Adrenal gland (tissue), 12 donors: Measurements from ENCODE around the gene NUDT9. TPM values are rescaled to one million over a fixed set of nuclear protein-coding genes. Genes with fewer than 3 reads are reported as not detected.

ENCODE experiments used
- DNase-seq, 7 donors: peaks; one replicate each; pipeline ENCODE4 v3.0.0-alpha.2; 2019 to 2020
- H3K27ac ChIP-seq, 5 donors: fragments of 200-600 bp; sonication (generic) in 4 of 5; 1 replicate in 3 of 5; 2 replicates in 2 of 5; pipeline versions ENCODE4 v1.5.1 to v1.8.0; 2016 to 2020; ENCODE audit warnings: mild to moderate bottlenecking in 1 of 5
- H3K27me3 ChIP-seq: fragments of 200-600 bp; 2 replicates; pipeline ENCODE4 v1.8.0; 2021
- H3K36me3 ChIP-seq, 2 donors: fragments of 200-600 bp; replicated peaks in 1 of 2; 1 replicate in 1 of 2; 2 replicates in 1 of 2; pipeline versions ENCODE4 v1.5.1 to v1.8.0; 2018 to 2022
- H3K4me1 ChIP-seq, 2 donors: fragments of 200-600 bp; replicated peaks in 1 of 2; 1 replicate in 1 of 2; 2 replicates in 1 of 2; pipeline versions ENCODE4 v1.5.1 to v1.8.0; 2018 to 2021
- H3K4me3 ChIP-seq, 4 donors: fragments of 200-600 bp; sonication (generic) in 3 of 4; one replicate each; pipeline ENCODE4 v1.5.1; 2016 to 2018
- H3K9me3 ChIP-seq, 3 donors: fragments of 200-600 bp; sonication (generic) in 1 of 3; replicated peaks in 1 of 3; 1 replicate in 2 of 3; 2 replicates in 1 of 3; pipeline versions ENCODE4 v1.5.1 to v1.8.0; 2016 to 2021
- CTCF ChIP-seq, 6 experiments: fragments of 450-650 bp in 4 of 6; fragments of 200-600 bp in 2 of 6; sonication (generic) in 1 of 6; IDR thresholded peaks; 1 replicate in 5 of 6; 2 replicates in 1 of 6; pipeline versions ENCODE4 v1.5.1 to v1.8.0; 2016 to 2021; ENCODE audit warnings: antibody characterized with exemption in 6 of 6, mild to moderate bottlenecking in 2 of 6, moderate library complexity in 1 of 6
- POLR2A ChIP-seq, 2 donors: fragments of 450-650 bp; IDR thresholded peaks; one replicate each; pipeline ENCODE4 v1.6.1; 2017; ENCODE audit warnings: antibody characterized with exemption in 2 of 2, mild to moderate bottlenecking in 2 of 2, moderate library complexity in 1 of 2
- WGBS, 4 donors: extraction: QIAGEN DNeasy Blood & Tissue Kit in 2 of 4; methylation state at CpG; one replicate each; pipeline versions ENCODE4 v1.1.5 to v1.1.7; 2013 to 2017; 5-methylcytosine and 5-hydroxymethylcytosine counted together
- intact Hi-C, 2 donors: fragments of 100-400 bp; cut with DNase I; formaldehyde crosslinking; loops; one replicate each; pipeline versions ENCODE4 v1.14.1 to v1.15.0; 2022 to 2023
- polyA plus RNA-seq, 3 donors: library from polyadenylated mRNA; stranded (reverse); fragments of 200-250 nt in 2 of 3; fragments of 350-450 nt in 1 of 3; fragmentation: Illumina TruSeq in 1 of 3; extraction: RNeasy Lipid Tissue Mini Kit (QIAGEN cat#74804) in 1 of 3; gene quantifications; one replicate each; pipeline ENCODE4 v1.2.3, GENCODE V29; 2013 to 2014
- total RNA-seq, 9 donors: library from RNA; depleted of rRNA in 4 of 9; stranded (reverse); fragments of >200 nt in 4 of 9; fragments of 120-200 nt in 1 of 9; fragmentation: NEBNext Ultra II Directional in 1 of 9; extraction: Animal tissue kit (Norgen Biotek cat#: 25700) in 1 of 9; gene quantifications; one replicate each; pipeline versions ENCODE4 v1.1.0 to v1.2.4, GENCODE V29; 2013 to 2023
- donor health status: healthy with polysubstance abuse.
- donor health status: Bipolar disorder and iron deficiency.
- donor health status: DM: yes; HTN: yes; CAD: no.
- donor health status: DM: no; HTN: no; CAD: no.
- donor health status: DM: no; HTN: no; CAD: no.
- donor health status: DM: yes; HTN: yes; CAD: no.

Gene NUDT9
- total and polyA plus RNA-seq, 12 donors = 16.9 to 95.2 (median 48.4) TPM

- Histone ChIP-seq H3K4me3 (no peak overlapping the region), H3K9me3 (no peaks in the 10 kb centered on the region), H3K27me3 (no peaks in the 10 kb centered on the region), H3K27ac (no peak overlapping the region), H3K4me1 (peaks cover 18 to 40% of the 10 kb centered on the region in 2 donors), H3K36me3 (peaks cover 0 to 3% of the 10 kb centered on the region in 2 donors)
- TF ChIP-seq CTCF (IDR thresholded peaks at IDR 0.05) (peak in 4 of 6 experiments; percentile 18 to 24 (median 22)), POLR2A (IDR thresholded peaks at IDR 0.05) (no peak)
- DNase-seq = no peak
- 96 to 99% (median 98%) methylated on average over 2 of the region's 2 CpGs for WGBS, 4 donors
- intact Hi-C loops = no loop called here
Observed at GRCh38 chr4:87497159-87497558, 74.8 kb downstream of the NUDT9 start.

GRCh38 chr4:87497578-87497977, 75.2 kb downstream of the NUDT9 start:
- H3K27ac ChIP-seq = peak overlapping the region in 2 of 5 donors; percentile 72 to 74
- H3K27me3 ChIP-seq = no peaks in the 10 kb centered on the region
- peaks cover 16 to 40% of the 10 kb centered on the region in 2 donors for H3K4me1 ChIP-seq
- no peak for TF ChIP-seq POLR2A (IDR thresholded peaks at IDR 0.05)
- no peak for TF ChIP-seq CTCF (IDR thresholded peaks at IDR 0.05)
- DNase-seq = no peak
- no peaks in the 10 kb centered on the region for H3K9me3 ChIP-seq
- H3K4me3 ChIP-seq = no peak overlapping the region
- WGBS, 4 donors = 71 to 86% (median 81%) methylated on average over 3 of the region's 3 CpGs
- intact Hi-C loops = no loop called here
- peaks cover 0 to 3% of the 10 kb centered on the region in 2 donors for H3K36me3 ChIP-seq

GRCh38 chr4:87498446-87498900, 76.1 kb downstream of the NUDT9 start:
- Histone ChIP-seq H3K36me3 (peaks cover 0 to 3% of the 10 kb centered on the region in 2 donors), H3K4me1 (peaks cover 11 to 37% of the 10 kb centered on the region in 2 donors), H3K9me3 (no peaks in the 10 kb centered on the region), H3K27me3 (no peaks in the 10 kb centered on the region), H3K4me3 (peak overlapping the region in 2 of 4 donors; percentile 5 to 41), H3K27ac (peak overlapping the region in 4 of 5 donors; percentile 16 to 74 (median 68))
- DNase-seq = peak in 2 of 7 donors; percentile 26 to 35
- 9 to 17% (median 13%) methylated on average over 5 of the region's 5 CpGs for WGBS, 4 donors
- intact Hi-C loops = no loop called here
- no peak for TF ChIP-seq CTCF (IDR thresholded peaks at IDR 0.05)
- TF ChIP-seq POLR2A (IDR thresholded peaks at IDR 0.05) = peak in 1 of 2 donors; percentile 14

GRCh38 chr4:87499403-87500091, 77.2 kb downstream of the NUDT9 start:
- Histone ChIP-seq H3K27me3 (no peaks in the 10 kb centered on the region), H3K4me1 (peaks cover 11 to 34% of the 10 kb centered on the region in 2 donors), H3K9me3 (no peaks in the 10 kb centered on the region), H3K36me3 (peaks cover 0 to 3% of the 10 kb centered on the region in 2 donors), H3K4me3 (no peak overlapping the region), H3K27ac (peak overlapping the region in 4 of 5 donors; percentile 16 to 74 (median 64))
- 28 to 44% (median 37%) methylated on average over 7 of the region's 7 CpGs for WGBS, 4 donors
- intact Hi-C loops = no loop called here
- no peak for DNase-seq
- TF ChIP-seq POLR2A (IDR thresholded peaks at IDR 0.05) (no peak), CTCF (IDR thresholded peaks at IDR 0.05) (no peak)
